Upper lobe of left lung (tissue), 4 donors: ENCODE results near the gene BNIP2.

ENCODE experiments used
- CTCF ChIP-seq, 6 experiments: fragments of 450-650 bp in 4 of 6; fragments of 200-600 bp in 2 of 6; sonication (generic) in 2 of 6; IDR thresholded peaks; one replicate each; pipeline ENCODE4 v1.5.1; 2016 to 2019; ENCODE audit warnings: antibody characterized with exemption in 6 of 6
- EP300 ChIP-seq, 4 donors: sonication (generic); formaldehyde crosslinking; IDR thresholded peaks; one replicate each; pipeline ENCODE4 v1.5.1; 2017; ENCODE audit warnings: antibody characterized with exemption in 4 of 4, control low read depth in 2 of 4
- POLR2A ChIP-seq, 4 donors: fragments of 450-650 bp; IDR thresholded peaks; one replicate each; pipeline ENCODE4 v1.5.1; 2016 to 2017; ENCODE audit warnings: antibody characterized with exemption in 4 of 4, mild to moderate bottlenecking in 2 of 4

- TF ChIP-seq POLR2A (IDR thresholded peaks at IDR 0.05) (no peak), CTCF (IDR thresholded peaks at IDR 0.05) (no peak), EP300 (IDR thresholded peaks at IDR 0.05) (no peak)
Measured at GRCh38 chr15:59622289-59622688, 66.8 kb downstream of the BNIP2 start.
